ENCODE results near the gene PSMB7.

PSMB7 gene

GRCh38 chr9:124415102-124415851 lies at the start of gene PSMB7:
Gene PSMB7, minus strand, starts transcription at chr9:124415442. Its CDS starts 17 bp downstream, at chr9:124415425.
- peak; percentile 99 for DNase-seq (ENCODE audit: low spot score)

DNA sequence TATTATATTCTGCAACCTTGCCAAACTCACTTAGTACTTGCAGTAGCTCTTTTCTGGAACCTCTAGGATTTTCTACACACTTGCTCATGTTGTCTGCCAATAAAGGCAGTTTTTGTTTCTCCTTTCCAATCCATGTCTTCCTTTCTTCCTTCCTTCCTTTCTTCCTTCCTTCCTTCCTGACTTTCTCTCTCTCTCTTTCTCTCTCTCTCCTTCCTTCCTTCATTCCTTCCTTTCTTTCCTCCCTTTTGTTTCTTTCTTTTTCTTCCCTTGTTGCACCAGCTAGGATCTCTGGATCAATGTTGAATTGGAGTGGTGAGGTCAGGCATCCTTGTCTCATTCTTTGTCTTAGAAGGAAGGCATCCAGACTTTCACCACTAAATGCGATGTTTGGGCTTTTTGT lies 47.5 kb upstream of the PSMB7 start:
- DNase-seq (ENCODE audit: low spot score) = no peak

DNA sequence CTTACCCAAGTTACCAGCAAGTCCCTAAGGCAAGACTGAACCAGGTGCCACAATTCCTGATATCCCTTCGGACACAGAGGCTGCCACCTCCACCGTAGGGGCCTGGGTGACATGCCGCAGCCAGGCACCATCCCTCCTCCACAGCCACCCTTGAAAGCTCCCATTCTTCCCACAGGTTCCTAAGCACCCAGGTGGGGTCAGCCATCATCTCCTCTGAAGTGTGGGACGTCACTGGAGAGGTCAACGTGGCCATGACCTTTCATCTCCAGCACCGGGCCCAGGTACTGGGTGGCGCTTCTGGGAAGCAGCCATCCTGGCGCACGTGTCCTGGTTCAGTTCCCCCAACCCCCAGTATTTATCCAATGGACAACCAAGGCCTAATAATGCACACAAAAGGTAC lies 43.2 kb upstream of the PSMB7 start:
- DNase-seq (ENCODE audit: low spot score) = no peak

DNA sequence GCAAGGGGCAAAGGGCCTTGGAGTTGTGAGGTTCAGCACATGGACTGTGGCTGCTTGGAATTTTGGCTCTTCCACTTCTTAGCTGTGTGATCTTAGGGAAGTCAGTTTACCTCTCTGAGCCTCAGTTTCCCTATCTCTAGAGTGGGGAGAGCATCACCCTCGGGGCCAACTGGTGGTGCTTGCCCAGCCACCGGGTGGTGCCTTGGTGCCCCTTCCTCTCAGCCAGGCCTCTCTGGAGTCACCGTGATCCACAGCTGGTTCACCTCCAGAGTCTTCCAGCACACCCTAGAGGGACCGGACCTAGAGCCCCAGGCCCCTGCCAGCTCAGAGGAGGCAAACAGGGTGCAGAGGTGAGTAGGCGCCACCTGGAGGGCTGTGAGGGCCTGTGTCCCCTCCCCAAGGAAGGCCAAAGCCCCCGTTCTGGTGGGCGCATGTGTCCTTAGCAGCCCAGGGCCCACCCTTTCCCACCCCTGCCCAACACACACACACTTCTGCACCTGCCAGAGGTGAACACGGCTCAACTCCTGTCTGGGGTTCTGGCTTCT lies 42.7 kb upstream of the PSMB7 start:
- DNase-seq (ENCODE audit: low spot score) = no peak

GRCh38 chr9:124457079-124457886 lies 42.0 kb upstream of the PSMB7 start:
- DNase-seq (ENCODE audit: low spot score) = no peak

DNA sequence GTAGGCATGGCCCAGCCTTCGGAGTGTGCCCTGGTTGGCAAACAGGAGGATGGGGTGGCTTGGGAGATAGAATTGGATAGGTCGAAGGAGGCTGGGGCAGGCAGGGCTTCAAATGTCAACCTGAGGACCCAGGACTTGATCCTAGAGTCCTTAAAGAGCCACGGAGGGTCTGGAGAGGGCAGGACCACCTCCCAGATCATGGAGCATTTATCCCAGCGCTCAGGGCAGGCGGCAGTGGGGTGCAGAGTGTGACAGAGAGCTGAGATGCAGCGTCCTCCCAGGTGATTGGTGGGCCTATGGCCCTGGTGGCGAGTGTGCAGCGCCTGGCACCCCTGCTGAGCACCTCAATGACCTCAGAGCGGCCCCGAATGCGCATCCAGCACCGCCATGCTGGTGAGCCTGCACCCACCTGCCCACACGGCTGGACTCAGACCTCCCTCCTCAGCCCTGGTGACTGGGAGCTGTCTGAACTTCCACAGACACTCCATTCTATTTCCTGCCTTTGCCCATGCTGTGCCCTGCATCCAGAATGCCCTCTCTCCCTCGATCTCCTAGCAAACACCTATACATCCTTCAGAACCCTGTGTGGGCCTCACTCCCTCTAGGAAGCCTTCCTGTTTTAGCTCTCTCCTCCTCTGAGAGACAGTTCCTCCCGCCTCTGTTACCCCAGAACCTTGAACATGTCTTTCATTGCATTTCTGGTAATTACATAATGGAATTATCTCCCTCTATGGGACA lies 41.3 kb upstream of the PSMB7 start:
- no peak for DNase-seq (ENCODE audit: low spot score)

DNA sequence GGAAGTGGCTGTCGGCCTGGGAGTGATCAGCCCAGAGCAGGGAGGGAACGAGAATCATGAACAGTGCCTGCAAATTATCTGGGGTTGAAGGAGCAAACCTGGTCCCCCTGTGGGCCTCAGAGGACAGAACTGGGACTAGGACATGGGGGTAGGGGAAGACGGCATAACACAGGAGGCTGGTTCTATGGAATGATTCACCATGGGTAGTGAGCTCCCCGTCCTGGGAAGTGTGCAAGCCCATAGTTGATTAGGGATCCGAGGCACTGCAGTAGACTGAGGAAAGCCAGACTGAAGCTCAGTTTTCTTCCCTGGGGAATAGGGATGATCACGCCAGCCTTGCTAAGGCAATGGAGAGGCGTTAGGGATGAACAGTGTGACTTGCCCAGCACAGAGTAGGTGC lies 40.6 kb upstream of the PSMB7 start:
- no peak for DNase-seq (ENCODE audit: low spot score)

- DNase-seq (ENCODE audit: low spot score) = no peak
Observed at GRCh38 chr9:124454791-124455443, 39.7 kb upstream of the PSMB7 start.

GRCh38 chr9:124454296-124454695 lies 39.1 kb upstream of the PSMB7 start:
- DNase-seq (ENCODE audit: low spot score) = no peak

- DNase-seq (ENCODE audit: low spot score) = peak; percentile 86
Observed at GRCh38 chr9:124453586-124454191, 38.4 kb upstream of the PSMB7 start.

GRCh38 chr9:124452841-124453585 lies 37.8 kb upstream of the PSMB7 start:
- no peak for DNase-seq (ENCODE audit: low spot score)

DNA sequence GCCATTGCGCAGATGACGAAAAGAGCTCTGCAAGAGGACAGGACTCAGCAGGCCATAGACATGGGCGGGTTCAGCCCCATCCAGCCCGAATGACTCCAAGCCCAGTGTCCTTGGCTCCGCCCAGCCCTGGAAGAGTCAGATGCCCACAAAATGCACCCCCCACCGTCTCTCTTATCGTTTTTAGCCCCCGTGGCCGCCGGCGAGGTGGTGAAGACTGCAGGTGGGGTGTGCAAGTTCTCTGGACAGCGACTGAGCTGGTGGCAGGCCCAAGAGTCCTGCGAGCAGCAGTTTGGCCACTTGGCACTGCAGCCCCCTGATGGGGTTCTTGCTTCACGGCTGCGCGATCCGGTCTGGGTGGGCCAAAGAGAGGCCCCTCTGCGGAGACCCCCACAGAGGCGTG lies 37.1 kb upstream of the PSMB7 start:
- DNase-seq (ENCODE audit: low spot score) = no peak

DNA sequence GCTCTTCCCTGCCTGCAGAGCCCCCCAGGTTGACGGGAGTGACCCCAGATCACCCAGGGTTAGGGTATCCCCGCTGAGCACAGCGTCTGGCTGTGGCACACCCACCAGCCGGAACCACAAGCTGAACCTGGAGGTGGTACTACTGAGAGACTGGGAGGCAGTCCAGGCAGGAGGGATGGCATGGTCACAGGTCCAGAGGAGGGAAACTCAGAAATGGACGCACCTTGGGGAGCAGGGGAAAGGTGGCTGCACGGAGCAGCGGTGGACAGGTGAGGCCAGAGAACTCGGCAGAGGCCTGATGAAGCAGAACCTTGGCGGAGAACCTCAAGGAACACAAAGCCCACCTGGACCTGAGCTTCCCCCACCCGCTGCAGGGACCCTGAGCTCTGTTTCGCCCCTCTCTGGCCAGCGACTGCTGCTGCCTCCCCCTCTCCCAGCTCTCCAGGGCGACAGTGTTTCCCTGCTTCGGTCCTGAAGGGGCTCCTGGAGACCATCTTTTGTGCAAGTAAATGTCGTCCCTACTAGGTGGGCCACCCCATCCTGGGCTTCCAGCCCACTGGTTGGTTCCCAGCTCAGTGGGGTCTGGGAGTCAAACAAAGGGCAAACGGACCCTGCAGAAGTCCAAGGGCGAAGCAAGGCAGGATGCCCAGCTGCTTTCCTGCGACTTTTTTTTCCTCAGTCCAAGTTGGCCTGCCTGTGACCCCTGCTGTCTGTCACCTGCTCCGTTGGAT lies 35.9 kb upstream of the PSMB7 start:
- DNase-seq (ENCODE audit: low spot score) = peak; percentile 25

- peak; percentile 96 for DNase-seq (ENCODE audit: low spot score)
Observed at GRCh38 chr9:124450241-124450924, 35.1 kb upstream of the PSMB7 start, which contains the start of gene ADGRD2. Gene ADGRD2, plus strand, starts transcription at chr9:124450451. Its CDS starts 1,216 bp downstream, at chr9:124451667.

- DNase-seq (ENCODE audit: low spot score) = no peak
Observed at GRCh38 chr9:124449381-124450151, 34.3 kb upstream of the PSMB7 start.

DNA sequence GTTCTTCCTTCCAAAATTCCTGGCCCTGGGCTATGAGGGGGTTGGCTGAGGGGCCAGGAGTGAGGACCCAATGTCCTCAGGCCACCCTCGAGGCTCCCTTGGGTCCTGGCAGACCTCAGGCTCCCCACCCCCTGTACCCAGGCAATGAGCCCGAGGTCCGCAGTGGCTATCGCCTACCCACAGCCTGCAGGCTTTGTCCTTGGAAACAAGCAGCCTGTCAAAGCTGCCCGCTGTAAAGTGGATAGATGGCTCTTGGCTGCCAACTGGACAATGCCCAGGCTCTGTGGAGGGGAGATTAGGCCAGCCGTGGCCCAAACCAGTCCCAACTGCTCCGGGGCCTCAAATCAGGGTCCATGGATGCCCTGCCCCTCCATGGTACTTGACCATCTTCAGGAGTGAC lies 32.8 kb upstream of the PSMB7 start:
- DNase-seq (ENCODE audit: low spot score) = no peak

DNA sequence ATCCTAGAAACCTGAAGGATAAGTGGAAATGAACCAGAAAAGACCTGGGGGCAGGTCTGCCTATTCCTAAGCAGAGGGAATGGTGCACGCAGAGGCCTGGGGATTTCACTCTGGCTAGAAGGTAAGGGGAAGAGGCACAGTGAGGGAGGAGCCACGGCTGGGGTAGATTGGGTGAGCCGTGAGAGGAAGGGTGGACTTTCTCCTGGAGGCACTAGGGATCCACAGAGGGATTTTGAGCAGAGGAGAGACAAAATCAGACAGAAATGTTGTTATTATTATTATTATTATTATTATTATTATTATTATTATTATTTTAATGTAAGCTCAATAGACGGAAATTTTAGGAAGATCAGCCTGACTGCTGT lies 32.0 kb upstream of the PSMB7 start:
- DNase-seq (ENCODE audit: low spot score) = no peak

DNA sequence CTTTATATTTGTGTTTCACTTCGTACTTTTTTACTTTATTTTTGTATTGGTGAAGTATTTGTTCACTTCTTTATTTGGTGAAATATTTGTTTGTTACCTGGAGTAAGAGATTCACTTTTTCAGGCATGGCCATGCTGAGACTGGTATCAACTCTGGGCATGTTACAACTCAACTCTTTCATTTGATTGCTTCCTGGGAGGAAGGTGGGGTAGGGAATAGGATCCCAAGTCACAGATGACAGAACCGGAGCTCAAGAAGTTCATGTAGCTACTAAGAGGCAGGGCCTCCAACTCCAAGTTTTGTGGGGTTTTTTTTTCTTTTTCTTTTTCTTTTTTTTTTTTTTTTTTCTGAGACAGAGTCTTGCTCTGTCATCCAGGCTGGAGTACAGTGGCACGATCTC lies 28.9 kb upstream of the PSMB7 start:
- no peak for DNase-seq (ENCODE audit: low spot score)

DNA sequence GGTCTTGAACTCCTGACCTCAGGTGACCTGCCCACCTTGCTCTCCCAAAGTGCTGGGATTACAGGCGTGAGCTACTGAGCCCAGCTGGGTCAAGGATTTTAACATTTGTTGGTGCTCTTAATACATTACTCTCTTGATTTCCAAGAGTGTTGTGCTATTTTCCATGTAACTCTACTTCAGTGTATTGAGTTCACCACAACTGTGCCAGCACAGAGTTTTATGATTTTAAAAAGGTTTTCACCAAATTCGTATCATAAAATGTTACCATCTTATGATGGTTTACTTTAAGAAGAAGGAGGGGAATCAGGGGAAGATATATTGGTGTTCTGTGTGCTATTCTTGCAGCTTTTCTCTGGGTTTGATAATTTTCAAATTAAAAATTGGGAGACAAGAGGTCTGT lies 28.4 kb upstream of the PSMB7 start:
- no peak for DNase-seq (ENCODE audit: low spot score)
